Spleen (tissue), 7 donors: ENCODE data around the gene NGB.

Experiments
- POLR2A ChIP-seq, 3 donors: fragments of 450-650 bp; IDR thresholded peaks; one replicate each; pipeline ENCODE4 v1.5.1; 2017; ENCODE audit warnings: antibody characterized with exemption in 3 of 3, mild to moderate bottlenecking in 1 of 3
- POLR2AphosphoS5 ChIP-seq, 3 donors: sonication (generic); formaldehyde crosslinking; IDR thresholded peaks; one replicate each; pipeline ENCODE4 v1.5.1; 2017; ENCODE audit warnings: antibody characterized with exemption in 3 of 3
- TF ChIP-seq, protein P1 (sequence below), 11 experiments: fragments of 200-600 bp in 7 of 11; fragments of 450-650 bp in 4 of 11; sonication (generic) in 4 of 11; IDR thresholded peaks in 8 of 11; conservative IDR thresholded peaks in 3 of 11; 1 replicate in 7 of 11; 2 replicates in 4 of 11; pipeline versions ENCODE4 v1.4.0 to v1.8.0; 2016 to 2021; ENCODE audit warnings: antibody characterized with exemption in 11 of 11, inconsistent platforms in 4 of 11, mild to moderate bottlenecking in 1 of 11
- donor health status: DM: no; HTN: no; CAD: no; lungs with moderate emphysema.
- donor health status: DM: no; HTN: no; CAD: no.
- donor health status: DM: no; HTN: no; CAD: no.

DNA sequence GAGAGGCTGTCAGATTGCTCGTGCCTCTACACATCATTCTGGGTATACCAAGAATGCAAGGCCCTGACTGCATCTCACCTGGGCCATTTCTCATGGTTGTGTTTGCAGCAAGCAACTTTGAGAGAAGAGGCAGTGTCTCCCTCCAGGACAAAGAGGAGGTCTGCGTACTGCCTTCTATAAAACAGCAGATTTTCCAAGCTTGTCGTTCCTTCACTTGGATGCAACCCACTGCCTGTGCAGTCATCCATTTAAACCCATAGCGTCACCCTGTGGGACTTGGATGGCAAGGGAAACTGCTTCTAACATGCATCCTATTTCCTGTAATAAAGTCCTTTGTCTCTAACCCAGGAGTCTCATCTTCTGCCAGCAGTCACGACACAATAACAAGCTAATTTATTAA is 48.4 kb upstream of the NGB start:
- TF ChIP-seq POLR2AphosphoS5 (IDR thresholded peaks at IDR 0.05) (no peak), POLR2A (IDR thresholded peaks at IDR 0.05) (no peak)
- TF ChIP-seq, protein P1, sequence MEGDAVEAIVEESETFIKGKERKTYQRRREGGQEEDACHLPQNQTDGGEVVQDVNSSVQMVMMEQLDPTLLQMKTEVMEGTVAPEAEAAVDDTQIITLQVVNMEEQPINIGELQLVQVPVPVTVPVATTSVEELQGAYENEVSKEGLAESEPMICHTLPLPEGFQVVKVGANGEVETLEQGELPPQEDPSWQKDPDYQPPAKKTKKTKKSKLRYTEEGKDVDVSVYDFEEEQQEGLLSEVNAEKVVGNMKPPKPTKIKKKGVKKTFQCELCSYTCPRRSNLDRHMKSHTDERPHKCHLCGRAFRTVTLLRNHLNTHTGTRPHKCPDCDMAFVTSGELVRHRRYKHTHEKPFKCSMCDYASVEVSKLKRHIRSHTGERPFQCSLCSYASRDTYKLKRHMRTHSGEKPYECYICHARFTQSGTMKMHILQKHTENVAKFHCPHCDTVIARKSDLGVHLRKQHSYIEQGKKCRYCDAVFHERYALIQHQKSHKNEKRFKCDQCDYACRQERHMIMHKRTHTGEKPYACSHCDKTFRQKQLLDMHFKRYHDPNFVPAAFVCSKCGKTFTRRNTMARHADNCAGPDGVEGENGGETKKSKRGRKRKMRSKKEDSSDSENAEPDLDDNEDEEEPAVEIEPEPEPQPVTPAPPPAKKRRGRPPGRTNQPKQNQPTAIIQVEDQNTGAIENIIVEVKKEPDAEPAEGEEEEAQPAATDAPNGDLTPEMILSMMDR (IDR thresholded peaks at IDR 0.05 in 8 of 11, conservative IDR thresholded peaks at IDR 0.05 in 3 of 11): no peak
